Subcutaneous abdominal adipose tissue (tissue), 5 donors: ENCODE measurements around the gene MOK.

Source experiments
- H3K27ac ChIP-seq: one replicate; pipeline ENCODE4 v1.7.0; 2013; ENCODE audit warnings: low read depth, mild to moderate bottlenecking, inconsistent platforms, low read length, moderate library complexity
- H3K27me3 ChIP-seq, 5 donors: one replicate each; pipeline ENCODE4 v1.7.0; 2013; ENCODE audit warnings: low read length in 5 of 5, inconsistent platforms in 1 of 5; ENCODE audit not compliant: control insufficient read depth in 5 of 5, insufficient read depth in 4 of 5
- H3K36me3 ChIP-seq, 5 donors: one replicate each; pipeline ENCODE4 v1.7.0; 2013; ENCODE audit warnings: low read length in 5 of 5; ENCODE audit not compliant: control insufficient read depth in 5 of 5, insufficient read depth in 5 of 5
- H3K4me1 ChIP-seq, 5 donors: one replicate each; pipeline ENCODE4 v1.7.0; 2013; ENCODE audit warnings: low read length in 5 of 5, mild to moderate bottlenecking in 3 of 5, moderate library complexity in 1 of 5; ENCODE audit not compliant: control insufficient read depth in 5 of 5, insufficient read depth in 5 of 5
- H3K4me3 ChIP-seq, 5 donors: one replicate each; pipeline ENCODE4 v1.7.0; 2013; ENCODE audit warnings: low read length in 5 of 5, low read depth in 1 of 5
- H3K9ac ChIP-seq, 5 donors: one replicate each; pipeline ENCODE4 v1.7.0; 2013; ENCODE audit warnings: low read length in 5 of 5, mild to moderate bottlenecking in 4 of 5, moderate library complexity in 3 of 5
- H3K9me3 ChIP-seq, 5 donors: one replicate each; pipeline ENCODE4 v1.7.0; 2013; ENCODE audit warnings: low read length in 5 of 5; ENCODE audit not compliant: control insufficient read depth in 5 of 5
- donor health status: healthy.
- donor health status: healthy.
- donor health status: healthy.
- donor health status: healthy.
- donor health status: healthy.

Gene MOK

DNA sequence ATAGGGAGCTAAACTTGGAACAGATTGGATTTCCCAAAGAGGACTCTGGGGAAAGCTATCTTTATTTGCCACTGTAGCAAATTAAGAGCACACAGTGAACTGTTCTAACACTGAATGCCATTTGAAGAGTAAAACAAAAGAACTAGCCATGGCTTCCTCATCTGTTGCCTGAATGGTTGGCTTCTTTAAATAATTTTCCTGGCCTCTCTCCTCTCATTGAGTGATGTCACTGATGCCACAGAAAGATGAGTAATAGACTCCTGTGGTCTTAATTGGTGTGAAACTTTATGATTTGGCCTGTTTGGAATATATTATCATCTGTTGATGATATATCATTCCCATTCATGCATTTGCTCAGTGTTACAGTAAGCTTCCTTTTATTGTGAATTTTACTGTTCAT lies 122.8 kb downstream of the MOK start:
- Histone ChIP-seq H3K9ac (no peak overlapping the region), H3K4me1 (peaks cover 4 to 72% (median 44%) of the 10 kb centered on the region in 5 donors), H3K27ac (no peak overlapping the region)

GRCh38 chr14:102181187-102181586 lies 123.8 kb downstream of the MOK start:
- H3K36me3 ChIP-seq = peaks cover 0 to 3% (median 0%) of the 10 kb centered on the region in 5 donors
- H3K27me3 ChIP-seq = no peaks in the 10 kb centered on the region
- no peak overlapping the region for H3K9ac ChIP-seq
- H3K9me3 ChIP-seq = no peaks in the 10 kb centered on the region
- peak overlapping the region; percentile 69 for H3K27ac ChIP-seq
- H3K4me1 ChIP-seq = peaks cover 6 to 69% (median 43%) of the 10 kb centered on the region in 5 donors
- no peak overlapping the region for H3K4me3 ChIP-seq

More for the DNA sequence above, 122.8 kb downstream of the MOK start:
- H3K4me3 ChIP-seq = no peak overlapping the region
- no peaks in the 10 kb centered on the region for H3K27me3 ChIP-seq
- no peaks in the 10 kb centered on the region for H3K9me3 ChIP-seq
- peaks cover 0 to 3% (median 0%) of the 10 kb centered on the region in 5 donors for H3K36me3 ChIP-seq

- peak overlapping the region in 1 of 5 donors; percentile 12 for H3K9ac ChIP-seq
- H3K4me1 ChIP-seq = peaks cover 6 to 66% (median 40%) of the 10 kb centered on the region in 5 donors
- no peaks in the 10 kb centered on the region for H3K9me3 ChIP-seq
- peak overlapping the region; percentile 69 for H3K27ac ChIP-seq
- peaks cover 0 to 3% (median 0%) of the 10 kb centered on the region in 5 donors for H3K36me3 ChIP-seq
- H3K4me3 ChIP-seq = no peak overlapping the region
- H3K27me3 ChIP-seq = no peaks in the 10 kb centered on the region
Measured at GRCh38 chr14:102180248-102180998, 124.5 kb downstream of the MOK start.
